B cell (primary cell): ENCODE results near the gene STK24. TPM values are rescaled to one million over a fixed set of nuclear protein-coding genes. Genes with fewer than 3 reads are reported as not detected.

ENCODE experiments used
- ATAC-seq: fragments of 200-7000 bp; cut with Tn5 transposase; one replicate; pipeline ENCODE4 v1.10.0; 2021; ENCODE audit warnings: low read depth, mild to moderate bottlenecking, moderate number of reproducible peaks, moderate library complexity
- CTCF ChIA-PET: fragments of 350-600 bp; sonication (Branson Sonifier 250); formaldehyde crosslinking; loops from one replicate; lab custom pipeline; 2021; ENCODE audit warnings: antibody characterized with exemption, inconsistent platforms; lab: Charles Lee
- POLR2A ChIA-PET: fragments of 350-600 bp; sonication (Branson Sonifier 250); formaldehyde crosslinking; loops from one replicate; lab custom pipeline; 2021; ENCODE audit warnings: antibody characterized with exemption; lab: Charles Lee
- DNase-seq: peaks from one replicate; pipeline ENCODE4 v3.0.0; 2013
- H2AFZ ChIP-seq: 2 replicates; pipeline ENCODE4 v1.6.1; 2012; ENCODE audit warnings: mild to moderate bottlenecking, low read depth, low read length; ENCODE audit not compliant: insufficient read depth, poor library complexity, severe bottlenecking
- H3K27ac ChIP-seq, 2 donors: 1 replicate in 1 of 2; 2 replicates in 1 of 2; pipeline ENCODE4 v1.5.1; 2012 to 2013; ENCODE audit warnings: low read length in 2 of 2, mild to moderate bottlenecking in 2 of 2, moderate library complexity in 1 of 2
- H3K27me3 ChIP-seq, 4 experiments: fragments of 200-600 bp in 1 of 4; sonication (generic) in 1 of 4; replicated peaks in 1 of 4; 1 replicate in 2 of 4; 2 replicates in 2 of 4; pipeline versions ENCODE4 v1.6.1 to v1.7.0; 2013 to 2016; ENCODE audit warnings: low read length in 3 of 4, mild to moderate bottlenecking in 2 of 4, mixed read lengths in 1 of 4, moderate library complexity in 1 of 4; ENCODE audit not compliant: insufficient read depth in 4 of 4, control insufficient read depth in 3 of 4; ENCODE audit errors: control extremely low read depth in 1 of 4
- H3K36me3 ChIP-seq, 2 experiments: replicated peaks in 1 of 2; 1 replicate in 1 of 2; 2 replicates in 1 of 2; pipeline versions ENCODE4 v1.6.1 to v1.7.1; 2013; ENCODE audit warnings: low read length in 1 of 2; ENCODE audit not compliant: insufficient read depth in 2 of 2, control insufficient read depth in 1 of 2; ENCODE audit errors: control extremely low read depth in 1 of 2, extremely low read depth in 1 of 2
- H3K4me1 ChIP-seq, 2 donors: fragments of 200-600 bp in 1 of 2; sonication (generic) in 1 of 2; 1 replicate in 1 of 2; 2 replicates in 1 of 2; pipeline versions ENCODE4 v1.5.1 to v1.6.1; 2013 to 2017; ENCODE audit warnings: low read length in 2 of 2; ENCODE audit not compliant: control insufficient read depth in 2 of 2, insufficient read depth in 2 of 2
- H3K4me2 ChIP-seq: replicated peaks from 2 replicates; pipeline ENCODE3; 2012; ENCODE audit warnings: mild to moderate bottlenecking, low read depth, low read length; ENCODE audit not compliant: poor library complexity, severe bottlenecking
- H3K4me3 ChIP-seq, 5 experiments: fragments of 200-600 bp in 1 of 5; sonication (generic) in 1 of 5; 1 replicate in 3 of 5; 2 replicates in 2 of 5; pipeline versions ENCODE4 v1.5.1 to v1.7.0; 2011 to 2016; ENCODE audit warnings: low read length in 4 of 5, mild to moderate bottlenecking in 4 of 5, low read depth in 2 of 5, control low read depth in 1 of 5, moderate library complexity in 1 of 5; ENCODE audit not compliant: insufficient read depth in 1 of 5; ENCODE audit errors: control extremely low read depth in 1 of 5, extremely low read depth in 1 of 5
- H3K79me2 ChIP-seq: fragments of 200-600 bp; sonication (generic); one replicate; pipeline ENCODE4 v1.6.0; 2016; ENCODE audit warnings: low read length; ENCODE audit not compliant: control insufficient read depth, insufficient read depth
- H3K9ac ChIP-seq: fragments of 200-600 bp; sonication (generic); 2 replicates; pipeline ENCODE4 v1.6.1; 2017; ENCODE audit warnings: mild to moderate bottlenecking, low read length, moderate library complexity
- H3K9me3 ChIP-seq, 3 donors: one replicate each; pipeline versions ENCODE4 v1.6.1 to v1.7.1; 2013; ENCODE audit warnings: low read length in 2 of 3; ENCODE audit not compliant: control insufficient read depth in 2 of 3, insufficient read depth in 1 of 3; ENCODE audit errors: control extremely low read depth in 1 of 3
- H4K20me1 ChIP-seq: 2 replicates; pipeline ENCODE4 v1.6.0; 2012; ENCODE audit warnings: mild to moderate bottlenecking, low read length; ENCODE audit not compliant: insufficient read depth, control insufficient read depth, poor library complexity, severe bottlenecking
- H3K27ac Mint-ChIP-seq: one replicate; pipeline ENCODE4 v1.8.0; 2021; ENCODE audit warnings: mixed read lengths
- H3K27me3 Mint-ChIP-seq: one replicate; pipeline ENCODE4 v1.8.0; 2021; ENCODE audit warnings: mixed read lengths
- H3K4me1 Mint-ChIP-seq: one replicate; pipeline ENCODE4 v1.8.0; 2021; ENCODE audit warnings: mixed read lengths
- H3K4me3 Mint-ChIP-seq: one replicate; pipeline ENCODE4 v1.8.0; 2021; ENCODE audit warnings: mixed read lengths
- H3K9me3 Mint-ChIP-seq: one replicate; pipeline ENCODE4 v1.8.0; 2022; ENCODE audit warnings: mixed read lengths; ENCODE audit not compliant: insufficient read depth
- CTCF ChIP-seq: fragments of 200-600 bp; IDR thresholded peaks from one replicate; pipeline ENCODE4 v1.8.0; 2022; ENCODE audit warnings: antibody characterized with exemption, mild to moderate bottlenecking
- EZH2 ChIP-seq: IDR thresholded peaks from 2 replicates; pipeline ENCODE4 v1.6.1; 2012; ENCODE audit warnings: borderline replicate concordance, low read depth, mild to moderate bottlenecking, moderate library complexity, low read length; ENCODE audit not compliant: insufficient read depth, poor library complexity, severe bottlenecking
- WGBS: methylation state at CpG from one replicate; pipeline ENCODE4 v1.1.5; 2013; ENCODE audit warnings: missing lambda C conversion rate; ENCODE audit not compliant: insufficient coverage; 5-methylcytosine and 5-hydroxymethylcytosine counted together
- intact Hi-C: fragments of 100-400 bp; cut with micrococcal nuclease; formaldehyde crosslinking; loops from one replicate; pipeline ENCODE4 v1.10.0; 2022
- polyA plus RNA-seq: library from polyadenylated mRNA; depleted of rRNA; stranded (reverse); fragments of >200 nt; gene quantifications from 2 replicates; pipeline ENCODE4 v1.2.3, GENCODE V29; 2012
- total RNA-seq, 2 donors: library from RNA; stranded (reverse); fragments of 120-200 nt in 1 of 2; gene quantifications; 1 replicate in 1 of 2; 2 replicates in 1 of 2; pipeline versions ENCODE4 v1.2.3 to v1.2.4, GENCODE V29; 2013 to 2022

STK24 gene
- total and polyA plus RNA-seq, 2 donors (not counting 1 experiment from before 2014, with no cell fraction given): 47.2 to 117 TPM

- Histone ChIP-seq H4K20me1 (peaks cover 98% of the 10 kb centered on the region), H3K27ac (no peak overlapping the region), H3K79me2 (peaks cover 98% of the 10 kb centered on the region), H3K4me2 (no peak overlapping the region), H3K27me3 (no peaks in the 10 kb centered on the region), H3K4me1 (peaks cover 22 to 30% of the 10 kb centered on the region in 2 donors), H2AFZ (no peak overlapping the region), H3K4me3 (no peak overlapping the region), H3K9ac (no peak overlapping the region), H3K9me3 (no peaks in the 10 kb centered on the region), H3K36me3 (peaks cover 8 to 24% of the 10 kb centered on the region in 2 experiments)
- WGBS: 86% methylated on average over 5 of the region's 9 CpGs
- H3K4me1 Mint-ChIP-seq: peaks cover 81% of the 10 kb centered on the region
- no peaks in the 10 kb centered on the region for H3K9me3 Mint-ChIP-seq
- DNase-seq (no peak), ATAC-seq (no peak)
- intact Hi-C loops: no loop called here
- H3K4me3 Mint-ChIP-seq: no peak overlapping the region
- CTCF ChIA-PET: no interaction called here
- no peak overlapping the region for H3K27ac Mint-ChIP-seq
- TF ChIP-seq EZH2 (no peak), CTCF (no peak)
- no peaks in the 10 kb centered on the region for H3K27me3 Mint-ChIP-seq
- POLR2A ChIA-PET: no interaction called here
These were observed 43.0 kb downstream of the STK24 start for GRCh38 chr13:98533912-98534311.

GRCh38 chr13:98532254-98532653, 44.7 kb downstream of the STK24 start:
- Mint-ChIP-seq H3K4me3 (no peak overlapping the region), H3K27ac (no peak overlapping the region), H3K4me1 (peaks cover 86% of the 10 kb centered on the region), H3K9me3 (no peaks in the 10 kb centered on the region), H3K27me3 (no peaks in the 10 kb centered on the region)
- H3K36me3 ChIP-seq: peaks cover 4 to 11% of the 10 kb centered on the region in 2 experiments
- peak overlapping the region in 1 of 2 donors; percentile 31 for H3K27ac ChIP-seq
- peaks cover 98% of the 10 kb centered on the region for H4K20me1 ChIP-seq
- no peaks in the 10 kb centered on the region for H3K9me3 ChIP-seq
- ChIA-PET CTCF (no interaction called here), POLR2A (no interaction called here)
- DNase-seq (no peak), ATAC-seq (no peak)
- H3K4me3 ChIP-seq: no peak overlapping the region
- no peaks in the 10 kb centered on the region for H3K27me3 ChIP-seq
- peaks cover 20 to 31% of the 10 kb centered on the region in 2 donors for H3K4me1 ChIP-seq
- H3K9ac ChIP-seq: no peak overlapping the region
- TF ChIP-seq EZH2 (no peak), CTCF (no peak)
- H3K79me2 ChIP-seq: peaks cover 98% of the 10 kb centered on the region
- intact Hi-C loops: no loop called here
- WGBS: 100% methylated on average over 3 of the region's 3 CpGs
- no peak overlapping the region for H2AFZ ChIP-seq
- no peak overlapping the region for H3K4me2 ChIP-seq
